ENCODE measurements around the gene GAGE12J.
"Not testable (repeated sequence)": the region's sequence is repeated elsewhere in the genome, so short reads cannot be mapped to it uniquely, and the experiment has no call there.

The GAGE12J gene

DNA sequence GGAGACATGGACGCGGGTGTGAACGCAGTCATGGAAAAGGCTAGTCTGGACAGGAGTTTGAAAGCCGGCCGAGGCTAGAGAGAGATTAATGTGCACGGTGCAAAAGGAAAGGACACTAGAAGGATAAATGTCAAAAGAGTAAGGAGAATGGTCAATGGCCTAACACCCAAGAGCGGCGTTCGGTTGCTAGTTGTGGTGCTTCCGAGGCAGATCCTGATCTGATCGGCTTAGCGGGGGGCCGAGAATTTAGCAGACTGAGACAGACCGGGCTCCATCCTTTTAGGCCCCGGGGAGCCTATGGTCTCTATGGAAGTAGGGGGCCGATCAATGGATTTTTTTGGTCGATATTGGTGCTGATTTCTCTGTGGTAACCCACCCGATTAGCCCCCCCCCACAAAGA is 11.5 kb upstream of the GAGE12J start:
- no peak for DNase-seq (ENCODE audit: low spot score)

DNA sequence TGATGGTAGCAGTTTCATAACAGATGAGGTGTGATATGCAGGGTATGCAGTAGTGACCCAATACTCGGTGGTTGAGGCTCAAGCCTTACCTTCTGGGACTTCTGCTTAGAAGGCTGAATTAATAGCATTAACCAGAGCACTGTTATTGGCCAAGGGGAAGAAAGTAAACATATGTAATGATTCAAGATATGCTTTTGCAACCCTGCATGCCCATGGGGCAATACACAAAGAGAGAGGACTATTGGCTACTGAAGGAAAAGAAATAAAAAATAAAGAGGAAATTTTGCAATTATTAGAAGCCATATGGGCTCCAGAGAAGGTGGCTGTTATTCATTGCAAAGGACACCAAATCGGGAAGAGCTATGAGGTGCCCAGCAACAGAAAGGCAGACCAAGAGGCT is 9.7 kb upstream of the GAGE12J start:
- DNase-seq (ENCODE audit: low spot score) = no peak

GRCh38 chrX:49316085-49316484 is 5.8 kb upstream of the GAGE12J start:
- no peak for DNase-seq (ENCODE audit: low spot score)

GRCh38 chrX:49322266-49322665 is 429 bp downstream of the GAGE12J start:
- not testable (repeated sequence) for DNase-seq (ENCODE audit: low spot score)

DNA sequence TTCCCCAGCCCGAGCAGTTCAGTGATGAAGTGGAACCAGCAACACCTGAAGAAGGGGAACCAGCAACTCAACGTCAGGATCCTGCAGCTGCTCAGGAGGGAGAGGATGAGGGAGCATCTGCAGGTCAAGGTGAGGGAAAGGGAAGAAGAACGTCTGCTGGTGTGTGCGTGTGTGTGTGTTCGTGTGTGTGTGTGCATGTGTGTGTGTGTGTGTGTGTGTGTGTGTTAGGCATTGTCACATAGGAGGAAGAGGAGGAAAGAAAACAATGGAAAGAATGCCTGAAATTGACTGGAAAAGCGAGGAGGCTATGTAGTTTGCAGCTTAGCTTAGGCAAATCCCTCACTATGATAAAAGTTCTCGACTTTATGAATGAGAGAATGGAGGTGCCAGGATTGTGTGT is 1.9 kb downstream of the GAGE12J start:
- not testable (repeated sequence) for DNase-seq (ENCODE audit: low spot score)

DNA sequence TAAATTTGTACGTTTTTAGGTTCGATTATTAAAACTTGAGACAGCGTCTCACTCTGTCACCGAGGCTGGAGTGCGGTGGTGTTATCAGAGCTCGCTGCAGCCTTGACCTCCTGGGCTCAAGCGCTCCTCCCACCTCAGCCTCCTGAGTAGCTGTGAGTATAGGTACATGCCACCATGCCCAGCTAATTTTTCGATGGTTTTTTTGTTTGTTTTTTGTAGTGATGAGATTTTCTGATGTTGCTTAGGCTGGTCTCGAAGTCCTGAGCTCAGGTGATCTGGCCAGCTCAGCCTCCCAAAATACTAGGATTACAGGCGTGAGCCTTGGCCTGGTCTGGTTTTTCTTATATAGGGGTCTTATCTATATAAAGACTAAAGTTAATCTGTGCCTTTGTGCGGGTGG is 8.6 kb downstream of the GAGE12J start:
- DNase-seq (ENCODE audit: low spot score) = not testable (repeated sequence)

DNA sequence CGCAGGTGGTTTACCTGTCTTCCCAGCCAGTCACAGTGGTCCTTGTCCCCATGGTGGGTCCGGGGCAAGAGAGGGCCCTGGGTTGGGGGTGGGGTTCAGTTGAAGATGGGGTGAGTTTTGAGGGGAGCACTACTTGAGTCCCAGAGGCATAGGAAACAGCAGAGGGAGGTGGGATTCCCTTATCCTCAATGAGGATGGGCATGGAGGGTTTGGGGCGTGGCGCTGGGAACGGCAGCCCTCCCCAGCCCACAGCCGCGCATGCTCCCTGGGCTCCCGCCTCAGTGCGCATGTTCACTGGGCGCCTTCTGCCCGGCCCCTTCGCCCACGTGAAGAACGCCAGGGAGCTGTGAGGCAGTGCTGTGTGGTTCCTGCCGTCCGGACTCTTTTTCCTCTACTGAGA is 9.4 kb downstream of the GAGE12J start, which contains the start of gene GAGE13:
Gene GAGE13, plus strand, starts transcription at position 301 of the 400 bp plus-strand sequence. CDS start 1,156 bp downstream, outside the sequence.
- not testable (repeated sequence) for DNase-seq (ENCODE audit: low spot score)

GRCh38 chrX:49331841-49332240 is 10.0 kb downstream of the GAGE12J start:
- DNase-seq (ENCODE audit: low spot score) = not testable (repeated sequence)

GRCh38 chrX:49341449-49341848 is 19.6 kb downstream of the GAGE12J start:
- DNase-seq (ENCODE audit: low spot score) = not testable (repeated sequence)

- DNase-seq (ENCODE audit: low spot score) = not testable (repeated sequence)
Measured at GRCh38 chrX:49344496-49345175, 22.8 kb downstream of the GAGE12J start.

DNA sequence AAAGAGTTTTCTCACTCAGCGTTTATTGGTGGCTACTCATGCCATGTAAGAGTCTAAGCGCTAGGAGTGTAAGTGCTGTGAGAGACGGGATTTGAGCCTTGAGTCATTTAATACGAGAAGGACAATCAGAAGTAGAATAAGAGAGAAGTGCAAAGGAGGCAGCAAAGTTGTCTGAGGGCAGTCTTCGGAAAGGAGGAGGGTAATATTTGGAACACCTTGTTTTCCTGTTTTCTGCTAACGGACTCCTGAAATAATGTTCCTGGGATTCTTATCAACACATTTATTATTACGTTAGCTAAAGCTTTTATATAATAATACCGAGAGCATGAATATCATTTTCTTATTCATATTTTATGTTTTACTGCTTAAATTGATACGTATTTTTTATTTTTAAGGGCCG is 23.6 kb downstream of the GAGE12J start:
- DNase-seq (ENCODE audit: low spot score) = not testable (repeated sequence)

GRCh38 chrX:49346150-49346549 is 24.3 kb downstream of the GAGE12J start:
- DNase-seq (ENCODE audit: low spot score) = peak; percentile 10
